Small intestine (tissue), 7 donors: ENCODE measurements around the gene RDH11. TPM values are rescaled to one million over a fixed set of nuclear protein-coding genes. Genes with fewer than 3 reads are reported as not detected.
"Not testable (repeated sequence)": the region's sequence is repeated elsewhere in the genome, so short reads cannot be mapped to it uniquely, and the experiment has no call there.

Experiments
- DNase-seq, 2 donors: peaks; one replicate each; pipeline versions ENCODE4 v3.0.0 to v3.0.0-alpha.2; 2013
- FAIRE-seq: peaks from 2 replicates; lab custom pipeline; 2012; peaks lifted over from hg19 to GRCh38; lab: Jason Lieb, UNC
- H3K27ac ChIP-seq, 3 donors: one replicate each; pipeline ENCODE4 v1.5.1; 2013; ENCODE audit warnings: low read length in 2 of 3, mild to moderate bottlenecking in 2 of 3, control low read depth in 1 of 3, inconsistent platforms in 1 of 3, low read depth in 1 of 3, moderate library complexity in 1 of 3
- H3K27me3 ChIP-seq, 3 donors: one replicate each; pipeline ENCODE4 v1.6.1; 2013; ENCODE audit warnings: low read length in 3 of 3, inconsistent platforms in 1 of 3; ENCODE audit not compliant: control insufficient read depth in 3 of 3, insufficient read depth in 3 of 3
- H3K36me3 ChIP-seq, 3 donors: one replicate each; pipeline ENCODE4 v1.6.1; 2013; ENCODE audit warnings: low read length in 3 of 3, inconsistent platforms in 1 of 3, low read depth in 1 of 3, mild to moderate bottlenecking in 1 of 3, moderate library complexity in 1 of 3; ENCODE audit not compliant: control insufficient read depth in 3 of 3, insufficient read depth in 2 of 3
- H3K4me1 ChIP-seq, 3 donors: one replicate each; pipeline ENCODE4 v1.6.1; 2013; ENCODE audit warnings: low read length in 2 of 3, inconsistent platforms in 1 of 3, low read depth in 1 of 3, mild to moderate bottlenecking in 1 of 3, moderate library complexity in 1 of 3; ENCODE audit not compliant: control insufficient read depth in 3 of 3, insufficient read depth in 2 of 3
- H3K4me3 ChIP-seq, 3 donors: one replicate each; pipeline ENCODE4 v1.5.1; 2013; ENCODE audit warnings: low read length in 3 of 3, control low read depth in 1 of 3, inconsistent platforms in 1 of 3, low read depth in 1 of 3, mild to moderate bottlenecking in 1 of 3, moderate library complexity in 1 of 3
- H3K9me3 ChIP-seq, 2 donors: one replicate each; pipeline ENCODE4 v1.6.1; 2013; ENCODE audit warnings: low read depth in 1 of 2, low read length in 1 of 2; ENCODE audit not compliant: control insufficient read depth in 2 of 2, insufficient read depth in 1 of 2
- WGBS, 3 donors: extraction: QIAGEN DNeasy Blood & Tissue Kit; methylation state at CpG; one replicate each; pipeline ENCODE4 v1.1.7; 2013; 5-methylcytosine and 5-hydroxymethylcytosine counted together
- polyA plus RNA-seq, 4 donors: library from polyadenylated mRNA; stranded (reverse) in 3 of 4; unstranded in 1 of 4; fragments of 200-250 nt in 3 of 4; fragments of 120-200 nt in 1 of 4; gene quantifications; one replicate each; pipeline versions ENCODE4 v1.2.1 to v1.2.3, GENCODE V29; 2013
- donor health status: healthy with polysubstance abuse.
- donor health status: control.
- donor health status: control.
- donor health status: Bipolar disorder and iron deficiency.
- donor health status: healthy.

RDH11 gene
- polyA plus RNA-seq, 4 donors: 5.9 to 63.8 (median 23.8) TPM

DNA sequence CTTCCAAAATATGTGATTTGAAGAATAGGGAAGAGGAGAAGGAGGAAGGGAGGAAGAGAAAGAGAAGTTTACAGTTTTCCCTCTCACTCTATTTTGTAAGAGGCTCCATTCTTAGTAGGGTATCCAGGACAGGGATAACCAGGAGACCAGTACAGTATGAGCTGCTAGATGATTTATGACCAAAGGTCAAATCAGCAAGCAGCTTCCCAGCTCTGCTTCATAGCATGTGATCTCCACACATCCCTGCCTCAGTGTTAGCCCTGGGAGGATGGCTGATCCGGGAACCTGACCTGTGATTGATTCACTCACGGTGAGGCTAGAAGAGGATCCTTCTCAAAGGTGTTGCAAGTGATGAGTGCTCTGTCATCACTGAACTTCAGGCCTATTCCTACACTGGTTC, 22.7 kb upstream of the RDH11 start:
- Histone ChIP-seq H3K27ac (no peak overlapping the region), H3K9me3 (peaks cover 0 to under 1% of the 10 kb centered on the region in 2 donors), H3K4me3 (no peak overlapping the region), H3K27me3 (no peaks in the 10 kb centered on the region), H3K4me1 (peaks cover 0 to 4% (median 0%) of the 10 kb centered on the region in 3 donors), H3K36me3 (no peaks in the 10 kb centered on the region)
- DNase-seq: peak in 1 of 2 donors; percentile 34
- FAIRE-seq: no peak
- 41 to 71% (median 68%) methylated on average over 2 of the region's 2 CpGs for WGBS, 3 donors

DNA sequence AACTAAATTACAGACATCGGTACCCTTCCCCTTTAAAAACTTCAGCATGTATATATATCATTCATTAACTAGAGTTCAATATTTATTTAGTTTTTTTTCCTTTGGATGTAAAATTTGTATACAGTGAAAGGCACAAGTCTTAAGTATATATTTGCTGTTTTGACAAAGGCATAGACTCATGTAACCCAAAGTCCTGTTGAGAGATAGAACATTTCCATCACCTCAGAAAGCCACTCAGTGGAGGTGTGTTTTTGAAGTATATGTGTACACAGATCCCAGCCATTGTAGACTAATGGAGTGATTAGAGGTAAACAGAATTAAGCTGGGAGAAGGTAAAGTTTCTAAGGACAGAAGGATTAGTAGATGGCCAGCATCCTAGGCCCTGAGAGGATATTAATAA, 21.5 kb upstream of the RDH11 start:
- no peak overlapping the region for H3K27ac ChIP-seq
- FAIRE-seq (no peak), DNase-seq (no peak)
- H3K36me3 ChIP-seq: no peaks in the 10 kb centered on the region
- no peaks in the 10 kb centered on the region for H3K27me3 ChIP-seq
- no peak overlapping the region for H3K4me3 ChIP-seq
- WGBS, 3 donors: 90 to 95% (median 91%) methylated on average over 1 of the region's 1 CpG
- peaks cover 0 to 4% (median 0%) of the 10 kb centered on the region in 3 donors for H3K4me1 ChIP-seq
- H3K9me3 ChIP-seq: no peaks in the 10 kb centered on the region

DNA sequence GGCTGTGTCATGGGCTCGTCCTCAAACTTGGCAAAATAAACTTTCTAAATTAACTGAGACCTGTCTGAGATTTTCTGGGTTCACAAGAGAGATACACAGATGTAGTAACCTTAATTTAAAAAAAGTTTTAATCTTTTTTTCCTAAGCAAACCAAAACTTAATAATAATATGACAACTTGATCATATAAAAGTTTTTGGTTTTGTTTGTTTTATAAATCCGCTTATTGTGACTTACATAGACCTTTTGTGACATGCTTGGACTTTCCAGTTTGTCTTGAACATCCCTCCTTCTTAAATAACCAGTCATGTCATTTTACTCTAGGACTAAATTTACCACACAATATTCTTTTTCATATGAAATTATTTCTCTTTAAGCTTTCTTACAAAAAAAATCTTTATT, 14.6 kb upstream of the RDH11 start:
- 86 to 93% (median 93%) methylated on average over 2 of the region's 2 CpGs for WGBS, 3 donors
- DNase-seq (no peak), FAIRE-seq (no peak)
- Histone ChIP-seq H3K27me3 (no peaks in the 10 kb centered on the region), H3K4me1 (no peaks in the 10 kb centered on the region), H3K4me3 (no peak overlapping the region), H3K36me3 (no peaks in the 10 kb centered on the region), H3K27ac (no peak overlapping the region), H3K9me3 (peaks cover 0 to 12% of the 10 kb centered on the region in 2 donors)

DNA sequence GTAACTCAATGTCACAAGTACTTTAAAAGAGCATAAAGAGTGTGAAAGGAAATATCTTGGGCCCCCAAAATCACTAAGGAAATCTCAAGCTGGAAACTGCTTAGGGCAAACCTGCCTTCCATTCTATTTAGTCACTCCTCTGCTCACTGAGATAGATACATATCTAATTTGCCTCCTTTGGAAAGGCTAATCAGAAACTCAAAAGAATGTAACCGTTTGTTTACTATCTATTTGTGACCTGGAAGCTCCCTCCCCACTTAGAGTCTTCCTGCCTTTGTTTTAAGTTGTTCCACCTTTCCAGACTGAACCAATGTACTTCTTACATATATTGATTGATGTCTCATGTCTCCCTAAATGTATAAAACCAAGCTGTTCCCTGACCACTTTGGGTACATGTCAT, 14.2 kb upstream of the RDH11 start:
- not testable (repeated sequence) for H3K4me1 ChIP-seq, H3K36me3 ChIP-seq, H3K4me3 ChIP-seq, H3K27me3 ChIP-seq, H3K27ac ChIP-seq, DNase-seq, FAIRE-seq
- 77 to 88% (median 81%) methylated on average over 1 of the region's 1 CpG for WGBS, 3 donors
- H3K9me3 ChIP-seq: peaks cover 0 to 12% of the 10 kb centered on the region in 2 donors

DNA sequence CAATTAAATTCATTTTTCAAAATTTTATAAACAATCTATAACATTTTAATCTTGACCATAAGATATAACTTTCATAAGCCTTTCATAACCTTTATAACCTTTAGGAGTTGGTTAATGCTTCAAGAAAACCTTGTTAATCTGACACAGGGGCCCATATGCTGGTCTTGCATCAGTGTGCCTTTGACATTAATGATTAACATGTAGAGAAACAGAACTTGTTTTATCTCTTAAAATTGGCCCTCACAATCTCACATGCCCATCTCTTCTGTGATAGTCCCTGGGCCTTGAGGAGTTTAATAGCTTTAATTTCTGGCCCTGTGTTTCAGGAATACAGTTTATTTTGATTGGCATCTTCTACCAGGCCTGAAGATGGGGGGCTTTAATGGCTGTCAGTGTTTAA, 13.8 kb upstream of the RDH11 start:
- not testable (repeated sequence) for H3K4me3 ChIP-seq, H3K27me3 ChIP-seq, H3K4me1 ChIP-seq, H3K36me3 ChIP-seq, H3K27ac ChIP-seq, DNase-seq, FAIRE-seq
- H3K9me3 ChIP-seq: peaks cover 0 to 12% of the 10 kb centered on the region in 2 donors

DNA sequence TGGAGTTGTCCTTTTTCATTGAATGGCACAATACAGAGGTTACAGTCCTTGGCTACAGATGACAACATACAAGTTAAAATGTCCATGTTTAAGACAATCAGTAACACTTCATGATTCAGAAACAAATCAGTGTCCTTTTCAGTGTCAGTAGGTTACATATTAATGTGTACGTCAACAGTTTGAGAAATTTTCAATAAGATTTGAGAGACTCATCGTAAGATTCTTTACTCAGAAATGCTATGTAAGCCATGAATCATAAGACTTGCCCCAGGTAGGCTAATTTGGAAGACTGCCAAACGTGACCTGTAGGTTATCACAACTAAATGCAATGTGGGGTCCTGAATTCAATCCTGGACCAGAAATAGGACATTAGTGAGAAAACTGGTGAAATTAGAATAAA, 9.6 kb upstream of the RDH11 start:
- Histone ChIP-seq H3K9me3 (peaks cover 0 to 12% of the 10 kb centered on the region in 2 donors), H3K4me1 (no peaks in the 10 kb centered on the region), H3K36me3 (no peaks in the 10 kb centered on the region), H3K27ac (no peak overlapping the region), H3K4me3 (no peak overlapping the region), H3K27me3 (no peaks in the 10 kb centered on the region)
- FAIRE-seq (no peak), DNase-seq (no peak)
- WGBS, 3 donors: 63 to 70% (median 68%) methylated on average over 3 of the region's 3 CpGs

DNA sequence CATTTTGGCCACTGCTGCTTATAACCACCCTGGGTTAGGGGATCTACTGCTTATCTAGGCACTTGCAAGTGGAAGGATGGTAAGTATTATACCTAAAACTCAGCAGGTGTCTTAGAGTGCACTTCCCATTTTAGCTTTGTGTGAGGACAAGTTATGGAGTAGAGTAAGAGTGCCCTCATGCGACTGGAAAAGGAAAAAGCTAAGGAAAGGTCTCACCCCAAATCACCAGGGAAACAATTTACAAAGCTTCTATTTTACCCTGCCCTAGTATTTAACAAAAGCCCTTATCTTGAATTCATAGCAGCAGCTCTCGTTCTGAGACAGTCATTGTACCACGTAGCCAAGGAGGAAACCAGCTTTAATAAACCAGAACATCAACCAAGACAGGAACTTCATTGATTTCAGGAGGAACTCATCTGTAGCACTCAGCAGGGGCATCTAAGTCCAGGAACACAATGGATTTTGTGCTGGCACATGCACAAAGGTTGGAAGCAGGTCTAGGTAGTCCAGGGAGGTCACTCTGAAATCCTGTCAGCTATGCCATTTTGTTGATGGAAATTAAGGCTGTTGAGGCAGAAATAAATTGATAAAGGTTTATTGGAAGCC, 9.0 kb upstream of the RDH11 start:
- FAIRE-seq (no peak), DNase-seq (peak; percentile 67 to 71)
- peaks cover 0 to 7% of the 10 kb centered on the region in 2 donors for H3K9me3 ChIP-seq
- H3K27ac ChIP-seq: no peak overlapping the region
- no peaks in the 10 kb centered on the region for H3K4me1 ChIP-seq
- no peaks in the 10 kb centered on the region for H3K36me3 ChIP-seq
- H3K27me3 ChIP-seq: no peaks in the 10 kb centered on the region
- WGBS, 3 donors: 0% methylated on average over 3 of the region's 3 CpGs
- no peak overlapping the region for H3K4me3 ChIP-seq

DNA sequence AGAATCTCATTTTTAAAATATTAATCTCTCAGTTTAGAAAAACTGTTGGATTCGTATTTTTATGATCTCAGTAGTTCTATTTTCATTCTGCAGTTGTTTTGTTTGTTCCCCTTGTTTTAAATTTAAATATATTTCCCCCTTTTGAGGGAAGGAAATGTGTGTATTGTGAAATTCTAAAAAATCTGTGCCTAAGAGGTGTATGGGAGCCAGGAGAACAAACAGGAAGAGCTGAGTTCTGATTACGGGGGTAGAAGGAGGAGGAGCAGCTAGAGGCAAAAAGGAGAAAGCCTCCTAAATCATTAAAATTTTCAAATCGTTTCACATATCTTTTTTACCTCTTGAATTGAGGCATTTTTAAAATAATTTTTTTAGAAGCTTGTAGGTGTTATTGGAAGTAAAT, 8.4 kb upstream of the RDH11 start:
- no peak overlapping the region for H3K27ac ChIP-seq
- H3K9me3 ChIP-seq: peaks cover 0 to 3% of the 10 kb centered on the region in 2 donors
- no peaks in the 10 kb centered on the region for H3K4me1 ChIP-seq
- no peaks in the 10 kb centered on the region for H3K36me3 ChIP-seq
- no peak for DNase-seq
- FAIRE-seq: no peak
- 48 to 62% (median 58%) methylated on average over 3 of the region's 3 CpGs for WGBS, 3 donors
- no peaks in the 10 kb centered on the region for H3K27me3 ChIP-seq
- H3K4me3 ChIP-seq: no peak overlapping the region

DNA sequence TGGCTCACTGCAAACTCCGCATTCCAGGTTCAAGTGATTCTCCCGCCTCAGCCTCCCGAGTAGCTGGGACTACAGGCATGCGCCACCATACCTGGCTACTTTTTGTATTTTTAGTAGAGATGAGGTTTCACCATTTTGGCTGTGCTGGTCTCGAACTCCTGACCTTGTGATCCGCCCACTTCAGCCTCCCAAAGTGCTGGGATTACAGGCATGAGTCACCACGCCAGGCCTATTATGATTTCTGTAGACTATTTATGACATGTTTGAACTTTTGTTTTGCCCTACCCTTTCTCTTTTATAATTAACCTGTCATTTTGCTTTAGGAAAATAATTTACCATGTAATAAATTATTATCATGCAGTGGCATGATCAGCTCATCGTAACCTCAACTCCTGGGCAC, 5.9 kb upstream of the RDH11 start, which contains the start of gene RDH12:
RDH12 (plus strand) TSS at position 395 of the 400 bp plus-strand sequence. CDS start 20,757 bp downstream, outside the sequence.
- H3K36me3 ChIP-seq, H3K4me1 ChIP-seq, H3K27me3 ChIP-seq, H3K9me3 ChIP-seq, H3K4me3 ChIP-seq, FAIRE-seq, H3K27ac ChIP-seq: not testable (repeated sequence)
- DNase-seq: peak in 1 of 2 donors; percentile 31
- WGBS, 3 donors: 66 to 84% (median 72%) methylated on average over 8 of the region's 8 CpGs
